Parathyroid adenoma (tissue), 2 donors: ENCODE results near the gene GRM2.

ENCODE experiments used
- H2AFZ ChIP-seq: fragments of 300-600 bp; sonication (generic); one replicate; pipeline ENCODE4 v1.7.0; 2017; ENCODE audit warnings: antibody characterized with exemption, mild to moderate bottlenecking
- H3K27ac ChIP-seq: fragments of 300-600 bp; sonication (generic); one replicate; pipeline ENCODE4 v1.7.0; 2017
- H3K27me3 ChIP-seq: fragments of 300-600 bp; sonication (generic); one replicate; pipeline ENCODE4 v1.7.0; 2017; ENCODE audit warnings: low read length; ENCODE audit not compliant: control insufficient read depth, insufficient read depth
- H3K36me3 ChIP-seq: fragments of 300-600 bp; sonication (generic); one replicate; pipeline ENCODE4 v1.7.0; 2017; ENCODE audit warnings: low read length; ENCODE audit not compliant: control insufficient read depth, insufficient read depth
- H3K4me1 ChIP-seq: fragments of 300-600 bp; sonication (generic); one replicate; pipeline ENCODE4 v1.7.0; 2017; ENCODE audit warnings: control low read depth
- H3K4me2 ChIP-seq: fragments of 300-600 bp; sonication (generic); one replicate; pipeline ENCODE4 v1.7.0; 2017; ENCODE audit warnings: low read length
- H3K4me3 ChIP-seq: fragments of 300-600 bp; sonication (generic); one replicate; pipeline ENCODE4 v1.7.0; 2017; ENCODE audit warnings: low read depth, low read length
- H3K79me2 ChIP-seq: fragments of 300-600 bp; sonication (generic); one replicate; pipeline ENCODE4 v1.7.0; 2017; ENCODE audit warnings: control low read depth
- H3K9ac ChIP-seq: fragments of 300-600 bp; sonication (generic); one replicate; pipeline ENCODE4 v1.7.0; 2017; ENCODE audit warnings: mild to moderate bottlenecking
- H3K9me3 ChIP-seq: fragments of 300-600 bp; sonication (generic); one replicate; pipeline ENCODE4 v1.7.0; 2017; ENCODE audit warnings: low read length; ENCODE audit not compliant: control insufficient read depth
- TF ChIP-seq, protein P1 (sequence below): fragments of 300-600 bp; sonication (generic); IDR thresholded peaks from one replicate; pipeline ENCODE4 v1.7.0; 2017; ENCODE audit warnings: antibody characterized with exemption, mild to moderate bottlenecking
- donor health status: primary hyperparathyroidism.

The GRM2 gene

GRCh38 chr3:51721062-51721745 is 14.3 kb downstream of the GRM2 start:
- H3K27ac ChIP-seq: no peak overlapping the region
- no peaks in the 10 kb centered on the region for H3K4me1 ChIP-seq
- H2AFZ ChIP-seq: no peak overlapping the region
- no peak overlapping the region for H3K9ac ChIP-seq
- H3K36me3 ChIP-seq: no peaks in the 10 kb centered on the region
- H3K27me3 ChIP-seq: no peaks in the 10 kb centered on the region
- H3K9me3 ChIP-seq: no peaks in the 10 kb centered on the region
- no peak overlapping the region for H3K4me2 ChIP-seq
- H3K79me2 ChIP-seq: no peaks in the 10 kb centered on the region
- no peak overlapping the region for H3K4me3 ChIP-seq
- TF ChIP-seq, protein P1, sequence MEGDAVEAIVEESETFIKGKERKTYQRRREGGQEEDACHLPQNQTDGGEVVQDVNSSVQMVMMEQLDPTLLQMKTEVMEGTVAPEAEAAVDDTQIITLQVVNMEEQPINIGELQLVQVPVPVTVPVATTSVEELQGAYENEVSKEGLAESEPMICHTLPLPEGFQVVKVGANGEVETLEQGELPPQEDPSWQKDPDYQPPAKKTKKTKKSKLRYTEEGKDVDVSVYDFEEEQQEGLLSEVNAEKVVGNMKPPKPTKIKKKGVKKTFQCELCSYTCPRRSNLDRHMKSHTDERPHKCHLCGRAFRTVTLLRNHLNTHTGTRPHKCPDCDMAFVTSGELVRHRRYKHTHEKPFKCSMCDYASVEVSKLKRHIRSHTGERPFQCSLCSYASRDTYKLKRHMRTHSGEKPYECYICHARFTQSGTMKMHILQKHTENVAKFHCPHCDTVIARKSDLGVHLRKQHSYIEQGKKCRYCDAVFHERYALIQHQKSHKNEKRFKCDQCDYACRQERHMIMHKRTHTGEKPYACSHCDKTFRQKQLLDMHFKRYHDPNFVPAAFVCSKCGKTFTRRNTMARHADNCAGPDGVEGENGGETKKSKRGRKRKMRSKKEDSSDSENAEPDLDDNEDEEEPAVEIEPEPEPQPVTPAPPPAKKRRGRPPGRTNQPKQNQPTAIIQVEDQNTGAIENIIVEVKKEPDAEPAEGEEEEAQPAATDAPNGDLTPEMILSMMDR: no peak

- H3K9me3 ChIP-seq: no peaks in the 10 kb centered on the region
- TF ChIP-seq, protein P1: no peak
- no peaks in the 10 kb centered on the region for H3K27me3 ChIP-seq
- no peak overlapping the region for H3K27ac ChIP-seq
- H3K4me2 ChIP-seq: no peak overlapping the region
- H3K4me1 ChIP-seq: no peaks in the 10 kb centered on the region
- no peak overlapping the region for H3K4me3 ChIP-seq
- no peaks in the 10 kb centered on the region for H3K36me3 ChIP-seq
- H2AFZ ChIP-seq: no peak overlapping the region
- H3K79me2 ChIP-seq: no peaks in the 10 kb centered on the region
- no peak overlapping the region for H3K9ac ChIP-seq
Observed at GRCh38 chr3:51722362-51722761, 15.5 kb downstream of the GRM2 start.

- Histone ChIP-seq H3K4me1 (no peaks in the 10 kb centered on the region), H3K79me2 (no peaks in the 10 kb centered on the region), H3K4me3 (no peak overlapping the region), H3K9ac (no peak overlapping the region), H3K9me3 (no peaks in the 10 kb centered on the region), H2AFZ (no peak overlapping the region), H3K36me3 (no peaks in the 10 kb centered on the region), H3K27me3 (no peaks in the 10 kb centered on the region), H3K4me2 (no peak overlapping the region), H3K27ac (no peak overlapping the region)
- TF ChIP-seq, protein P1: no peak
Observed at GRCh38 chr3:51727500-51727899, 20.6 kb downstream of the GRM2 start.

DNA sequence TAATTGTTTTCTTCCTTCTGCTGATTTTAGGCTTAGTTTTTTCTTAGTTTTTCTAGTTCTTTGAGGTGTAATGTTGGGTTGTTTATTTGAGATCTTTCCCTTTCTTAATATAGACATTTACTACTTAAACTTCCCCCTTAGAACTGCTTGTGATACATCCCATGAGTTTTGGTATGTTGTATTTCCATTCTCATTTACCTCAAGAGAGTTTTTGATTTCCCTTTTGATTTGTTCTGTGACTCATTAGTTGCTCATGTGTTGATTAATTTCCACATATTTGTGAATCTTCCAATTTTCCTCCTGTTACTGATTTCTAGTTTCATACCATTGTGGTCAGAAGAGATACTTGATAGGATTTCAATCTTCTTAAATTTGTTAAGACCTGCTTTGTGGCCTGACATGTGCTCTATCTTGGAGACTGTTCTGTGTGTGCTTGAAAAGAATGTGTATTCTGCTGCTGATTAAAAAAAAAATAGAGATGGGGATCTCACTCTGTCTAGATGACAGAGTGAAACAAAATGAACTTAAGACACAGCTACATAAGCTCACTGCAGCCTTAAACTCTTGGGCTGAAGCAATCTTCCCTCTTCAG is 22.3 kb downstream of the GRM2 start:
- no peaks in the 10 kb centered on the region for H3K79me2 ChIP-seq
- TF ChIP-seq, protein P1: no peak

More for the DNA sequence above, 22.3 kb downstream of the GRM2 start:
- H3K4me3 ChIP-seq: no peak overlapping the region
- no peaks in the 10 kb centered on the region for H3K4me1 ChIP-seq
- no peaks in the 10 kb centered on the region for H3K9me3 ChIP-seq
- no peaks in the 10 kb centered on the region for H3K36me3 ChIP-seq
- no peak overlapping the region for H3K27ac ChIP-seq
- H2AFZ ChIP-seq: no peak overlapping the region
- H3K4me2 ChIP-seq: no peak overlapping the region
- H3K9ac ChIP-seq: no peak overlapping the region
- H3K27me3 ChIP-seq: no peaks in the 10 kb centered on the region
